Eye (tissue), 1 donor: Measurements from ENCODE around the gene REPIN1.

Experiments
- DNase-seq: peaks from one replicate; pipeline ENCODE4 v3.0.0-alpha.2; 2015

The REPIN1 gene

DNA sequence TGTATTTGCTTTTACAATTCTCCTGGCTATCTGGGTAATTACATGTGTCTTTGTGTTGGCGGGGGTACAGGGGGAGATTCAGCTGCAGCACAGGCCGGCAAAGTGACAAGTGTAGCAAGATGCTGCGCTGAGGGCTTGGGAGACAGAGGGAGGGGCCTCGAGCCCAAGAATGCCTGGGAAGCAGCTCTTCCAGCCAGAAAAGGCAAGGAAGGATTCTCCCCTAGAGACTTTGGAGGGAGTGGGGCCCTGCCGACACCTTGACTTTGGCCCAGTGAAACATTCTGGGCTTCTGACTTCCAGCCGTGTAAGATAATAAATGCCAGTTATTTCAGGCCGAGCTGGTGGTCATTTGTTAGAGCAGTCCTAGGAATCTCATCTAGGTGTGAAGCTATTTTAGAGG, 7.2 kb upstream of the REPIN1 start:
- DNase-seq: peak; percentile 53

GRCh38 chr7:150361807-150362621, 6.6 kb upstream of the REPIN1 start:
- DNase-seq: no peak

GRCh38 chr7:150363370-150363769, 5.3 kb upstream of the REPIN1 start:
- DNase-seq: no peak

DNA sequence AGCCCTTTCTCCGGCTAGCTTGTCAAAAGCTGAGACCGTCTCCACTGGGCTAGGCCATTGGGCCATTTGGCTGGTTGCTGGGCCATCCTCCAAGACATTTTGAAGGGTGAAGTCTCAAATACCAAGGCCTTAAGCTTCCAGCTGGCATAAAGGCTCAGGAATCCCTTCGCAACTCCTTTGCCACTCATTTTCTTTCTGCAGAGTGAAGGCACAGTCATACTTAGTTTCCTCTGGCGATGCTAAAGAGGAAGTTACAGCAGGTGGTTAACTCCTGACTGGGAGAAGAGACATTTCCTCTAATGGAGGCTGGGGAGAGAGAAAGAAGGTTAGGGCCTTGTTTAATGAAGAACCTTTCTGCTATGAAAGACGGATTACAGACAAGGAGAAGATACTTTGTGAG, 4.8 kb upstream of the REPIN1 start:
- no peak for DNase-seq

DNA sequence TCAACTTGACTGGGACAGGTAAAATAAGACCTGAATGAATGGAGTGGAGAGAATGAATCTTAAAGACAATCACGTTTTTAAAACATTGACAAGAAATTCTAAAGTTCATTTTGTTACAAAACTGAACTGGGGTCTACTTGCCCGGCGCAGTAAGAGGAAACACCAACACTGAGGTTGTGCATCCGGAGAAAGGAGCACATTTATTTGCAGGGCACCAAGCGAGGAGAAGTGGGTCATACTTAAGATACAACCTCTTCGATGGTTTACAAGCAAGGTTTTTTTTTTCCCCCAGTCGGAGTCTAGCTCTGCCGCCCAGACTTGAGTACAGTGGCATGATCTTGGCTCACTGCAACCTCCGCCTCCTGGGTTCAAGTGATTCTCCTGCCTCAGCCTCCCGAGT, 3.4 kb upstream of the REPIN1 start:
- DNase-seq: no peak

- DNase-seq: no peak
Observed at GRCh38 chr7:150365673-150366398, 2.8 kb upstream of the REPIN1 start.

- DNase-seq: no peak
Observed at GRCh38 chr7:150367677-150368095, 936 bp upstream of the REPIN1 start.

DNA sequence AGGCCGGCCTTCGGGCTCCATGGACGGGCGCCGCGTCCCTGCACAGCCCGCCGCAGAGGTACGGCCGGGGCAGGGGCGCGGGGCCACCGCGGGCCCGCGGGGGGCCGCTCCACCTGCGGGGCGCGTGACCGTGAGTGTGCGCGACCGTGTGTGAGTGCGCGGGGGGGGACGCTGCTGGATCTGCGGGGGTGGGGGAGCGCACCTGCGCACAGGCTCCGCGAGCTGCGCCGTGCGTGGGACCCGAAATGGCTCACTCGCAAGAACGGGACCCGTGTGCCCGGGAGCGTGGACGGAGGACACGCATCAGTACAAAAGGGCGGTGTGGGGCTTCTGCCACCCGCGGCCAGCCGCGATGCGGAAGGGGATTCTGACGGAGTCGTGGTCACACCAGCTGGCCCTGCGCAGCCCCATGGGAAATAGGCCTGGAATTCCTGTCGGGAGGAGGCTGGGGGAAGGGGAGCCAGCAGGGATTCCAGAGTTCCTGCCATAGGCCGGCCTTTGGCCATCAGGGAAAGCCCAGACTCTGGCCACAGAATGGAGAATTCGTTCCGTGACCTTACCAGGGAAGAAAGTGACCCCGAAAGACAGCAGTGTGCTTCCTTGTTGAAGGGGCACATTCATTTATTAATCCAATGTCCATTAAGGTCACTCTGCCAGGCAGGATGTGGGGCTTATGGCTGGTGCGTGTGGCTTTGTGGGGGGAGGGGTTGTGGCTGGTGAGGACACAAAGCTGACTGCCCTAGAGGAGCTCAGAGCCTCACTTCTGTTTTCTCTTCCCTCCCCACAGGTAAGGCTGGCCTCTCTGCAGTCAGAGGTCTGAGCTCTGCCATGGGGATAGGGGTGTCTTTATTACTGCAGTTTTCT, 494 bp downstream of the REPIN1 start:
- peak; percentile 92 for DNase-seq

GRCh38 chr7:150369748-150370501, 1.3 kb downstream of the REPIN1 start:
- peak; percentile 45 for DNase-seq

GRCh38 chr7:150370612-150371071, 2.0 kb downstream of the REPIN1 start:
- DNase-seq: no peak

DNA sequence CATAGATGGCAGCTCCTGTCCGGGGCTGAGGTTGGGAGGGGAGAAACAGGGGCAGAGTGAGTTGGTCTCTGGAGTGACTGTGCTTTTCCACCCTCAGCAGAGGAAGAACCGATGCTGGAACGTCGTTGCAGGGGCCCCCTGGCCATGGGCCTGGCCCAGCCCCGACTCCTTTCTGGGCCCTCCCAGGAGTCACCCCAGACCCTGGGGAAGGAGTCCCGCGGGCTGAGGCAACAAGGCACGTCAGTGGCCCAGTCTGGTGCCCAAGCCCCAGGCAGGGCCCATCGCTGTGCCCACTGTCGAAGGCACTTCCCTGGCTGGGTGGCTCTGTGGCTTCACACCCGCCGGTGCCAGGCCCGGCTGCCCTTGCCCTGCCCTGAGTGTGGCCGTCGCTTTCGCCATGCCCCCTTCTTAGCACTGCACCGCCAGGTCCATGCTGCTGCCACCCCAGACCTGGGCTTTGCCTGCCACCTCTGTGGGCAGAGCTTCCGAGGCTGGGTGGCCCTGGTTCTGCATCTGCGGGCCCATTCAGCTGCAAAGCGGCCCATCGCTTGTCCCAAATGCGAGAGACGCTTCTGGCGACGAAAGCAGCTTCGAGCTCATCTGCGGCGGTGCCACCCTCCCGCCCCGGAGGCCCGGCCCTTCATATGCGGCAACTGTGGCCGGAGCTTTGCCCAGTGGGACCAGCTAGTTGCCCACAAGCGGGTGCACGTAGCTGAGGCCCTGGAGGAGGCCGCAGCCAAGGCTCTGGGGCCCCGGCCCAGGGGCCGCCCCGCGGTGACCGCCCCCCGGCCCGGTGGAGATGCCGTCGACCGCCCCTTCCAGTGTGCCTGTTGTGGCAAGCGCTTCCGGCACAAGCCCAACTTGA, 2.7 kb downstream of the REPIN1 start:
- no peak for DNase-seq

GRCh38 chr7:150371996-150372270, 3.3 kb downstream of the REPIN1 start:
- no peak for DNase-seq

DNA sequence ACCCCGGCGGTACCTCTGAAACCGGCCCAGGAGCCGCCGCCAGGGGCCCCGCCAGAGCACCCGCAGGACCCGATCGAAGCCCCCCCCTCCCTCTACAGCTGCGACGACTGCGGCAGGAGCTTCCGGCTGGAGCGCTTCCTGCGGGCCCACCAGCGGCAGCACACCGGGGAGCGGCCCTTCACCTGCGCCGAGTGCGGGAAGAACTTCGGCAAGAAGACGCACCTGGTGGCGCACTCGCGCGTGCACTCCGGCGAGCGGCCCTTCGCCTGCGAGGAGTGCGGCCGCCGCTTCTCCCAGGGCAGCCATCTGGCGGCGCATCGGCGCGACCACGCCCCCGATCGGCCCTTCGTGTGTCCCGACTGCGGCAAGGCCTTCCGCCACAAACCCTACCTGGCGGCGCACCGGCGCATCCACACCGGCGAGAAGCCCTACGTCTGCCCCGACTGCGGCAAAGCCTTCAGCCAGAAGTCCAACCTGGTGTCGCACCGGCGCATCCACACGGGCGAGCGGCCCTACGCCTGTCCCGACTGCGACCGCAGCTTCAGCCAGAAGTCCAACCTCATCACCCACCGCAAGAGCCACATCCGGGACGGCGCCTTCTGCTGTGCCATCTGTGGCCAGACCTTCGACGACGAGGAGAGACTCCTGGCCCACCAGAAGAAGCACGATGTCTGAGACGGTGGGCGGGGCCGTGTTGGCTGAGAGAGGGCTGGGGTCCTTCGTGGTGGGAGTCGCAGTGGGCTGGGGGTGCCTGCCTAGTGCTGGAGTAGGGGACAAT, 3.8 kb downstream of the REPIN1 start:
- no peak for DNase-seq

- DNase-seq: no peak
Observed at GRCh38 chr7:150373049-150373801, 4.6 kb downstream of the REPIN1 start.

DNA sequence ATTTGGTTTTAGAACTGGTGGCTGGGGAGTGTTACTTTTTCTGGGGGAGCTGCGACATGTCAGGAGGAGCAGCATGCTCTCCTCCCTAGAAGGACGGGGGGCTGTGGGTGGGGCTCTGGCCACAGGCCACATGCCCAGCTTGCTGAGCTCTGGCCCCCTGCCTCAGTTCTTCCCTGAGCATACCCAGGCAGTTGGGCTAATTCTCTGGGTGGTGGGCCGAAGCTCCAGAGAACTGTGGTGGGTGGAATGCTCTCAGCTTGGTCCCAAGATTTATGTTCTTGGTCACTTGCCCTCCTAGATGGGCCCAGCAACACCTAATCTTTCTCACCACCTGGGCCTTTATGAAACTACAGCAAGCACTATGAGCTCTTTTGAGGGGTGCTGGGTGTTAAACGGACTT, 5.4 kb downstream of the REPIN1 start:
- no peak for DNase-seq

GRCh38 chr7:150374472-150374871, 5.8 kb downstream of the REPIN1 start:
- DNase-seq: no peak

- no peak for DNase-seq
Observed at GRCh38 chr7:150375662-150376521, 7.3 kb downstream of the REPIN1 start.

DNA sequence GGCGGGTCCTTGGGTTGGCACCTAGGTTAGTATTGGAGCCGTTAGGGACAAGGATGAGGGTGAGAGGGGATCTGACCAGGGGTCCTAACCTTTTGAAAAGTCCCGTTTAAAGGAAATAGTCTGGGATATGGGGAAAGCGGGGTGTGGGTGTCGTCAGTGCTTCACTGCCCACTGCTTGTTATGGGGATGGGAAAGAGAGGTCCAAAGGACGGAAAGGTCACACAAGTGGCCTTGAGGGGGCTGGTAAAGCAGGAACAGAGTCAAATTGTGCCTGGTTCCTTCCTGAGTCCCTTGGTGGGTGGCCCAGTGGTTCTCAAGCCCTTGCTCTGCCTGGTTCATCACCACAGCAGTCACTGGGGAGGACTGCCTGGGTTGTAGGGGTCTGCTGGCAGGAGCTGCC, 7.9 kb downstream of the REPIN1 start:
- no peak for DNase-seq

GRCh38 chr7:150377196-150377595, 8.6 kb downstream of the REPIN1 start:
- DNase-seq: no peak
